Activated CD8-positive, alpha-beta memory T cell treated with anti-CD3 and anti-CD28 coated beads for 24 hours (primary cell): ENCODE data around the gene HSPA12B.
A peak's percentile ranks its signal among the peaks of the same experiment; 100 is the strongest.
"Not testable (repeated sequence)": the region's sequence is repeated elsewhere in the genome, so short reads cannot be mapped to it uniquely, and the experiment has no call there.

Experiments
- DNase-seq: peaks from one replicate; pipeline ENCODE4 v3.0.0-alpha.2; 2020

Gene HSPA12B

GRCh38 chr20:3788685-3789155 is 56.2 kb downstream of the HSPA12B start:
- no peak for DNase-seq

DNA sequence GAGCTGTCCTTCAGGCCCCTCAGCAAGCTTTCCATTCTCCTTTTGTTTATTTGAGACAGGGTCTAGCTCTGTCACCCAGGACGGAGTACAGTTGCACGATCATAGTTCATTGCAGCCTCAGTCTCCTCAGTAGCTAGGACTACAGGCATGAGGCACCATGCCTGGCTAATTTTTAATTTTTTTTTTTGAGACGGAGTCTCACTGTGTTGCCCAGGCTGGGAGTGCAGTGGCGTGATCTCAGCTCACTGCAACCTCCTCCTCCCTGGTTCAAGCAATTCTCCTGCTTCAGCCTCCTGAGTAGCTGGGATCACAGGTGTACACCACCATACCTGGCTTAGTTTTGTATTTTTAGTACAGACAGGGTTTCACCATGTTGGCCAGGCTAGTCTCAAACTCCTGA is 56.7 kb downstream of the HSPA12B start:
- not testable (repeated sequence) for DNase-seq

- DNase-seq = not testable (repeated sequence)
Observed at GRCh38 chr20:3794168-3794567, 61.7 kb downstream of the HSPA12B start.

- no peak for DNase-seq
Observed at GRCh38 chr20:3794701-3795420, 62.4 kb downstream of the HSPA12B start.

DNA sequence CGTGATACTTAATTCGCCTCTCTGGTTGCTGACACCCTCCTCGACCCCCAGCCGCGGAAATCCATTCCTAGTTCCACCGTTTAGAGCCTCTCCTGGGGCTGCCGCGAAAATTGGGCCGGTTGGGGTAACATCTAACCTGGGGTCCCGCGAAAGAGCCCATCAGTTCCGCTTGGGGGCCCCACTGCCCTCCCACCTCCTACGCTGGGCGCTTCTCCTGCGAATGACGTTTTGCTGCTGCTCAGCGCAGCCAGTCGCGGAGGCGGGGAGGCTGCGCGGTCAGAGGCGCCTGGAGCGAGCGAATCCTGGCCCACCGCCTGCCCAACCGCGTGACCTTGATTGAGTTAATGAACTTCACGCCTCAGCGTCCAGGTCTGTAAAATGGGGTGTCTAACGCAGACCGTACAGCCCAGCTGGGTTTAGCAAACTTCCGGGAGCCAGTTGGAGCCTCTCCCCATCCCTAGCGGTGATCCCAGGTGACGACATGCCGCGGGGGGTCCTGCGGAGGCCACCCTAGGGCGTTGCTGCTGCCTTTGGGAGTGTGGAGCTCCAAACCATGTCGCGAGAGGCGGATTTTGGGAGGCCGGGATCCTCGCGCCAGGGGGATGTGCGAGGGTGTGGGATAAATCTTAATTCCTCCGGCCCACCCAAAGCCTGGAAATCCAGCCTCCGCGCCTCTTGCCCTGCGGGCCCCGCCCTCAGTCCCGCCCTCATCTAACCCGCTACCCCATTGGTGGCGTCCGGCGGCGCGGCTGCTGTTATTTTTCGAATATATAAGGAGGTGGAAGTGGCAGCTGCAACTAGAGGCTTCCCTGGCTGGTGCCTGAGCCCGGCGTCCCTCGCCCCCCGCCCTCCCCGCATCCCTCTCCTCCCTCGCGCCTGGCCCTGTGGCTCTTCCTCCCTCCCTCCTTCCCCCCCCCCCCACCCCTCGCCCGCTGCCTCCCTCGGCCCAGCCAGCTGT is 63.3 kb downstream of the HSPA12B start, which contains the start of gene CDC25B:
TSS of gene CDC25B (plus strand) at position 800 of the 958 bp plus-strand sequence. CDS start 222 bp downstream, outside the sequence.
- DNase-seq = peak; percentile 94

GRCh38 chr20:3796477-3797225 is 64.2 kb downstream of the HSPA12B start:
- DNase-seq = no peak

DNA sequence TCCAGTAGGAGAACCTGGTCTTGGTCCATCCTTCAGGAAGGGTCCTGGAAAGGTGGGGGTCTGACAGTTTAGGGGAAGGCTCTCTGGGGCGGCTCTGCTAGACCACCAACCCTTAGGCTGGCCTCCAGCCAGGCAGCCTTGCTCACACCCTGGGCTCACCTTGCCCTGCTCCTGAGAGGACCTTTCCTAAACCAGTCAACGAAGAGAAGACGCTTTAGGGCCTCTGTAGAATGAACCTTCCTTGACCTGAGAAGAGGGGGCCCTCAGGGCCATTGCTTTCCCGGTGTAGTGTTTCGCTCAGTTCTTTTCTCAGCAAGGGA is 64.7 kb downstream of the HSPA12B start:
- DNase-seq = no peak

GRCh38 chr20:3797592-3798372 is 65.3 kb downstream of the HSPA12B start:
- no peak for DNase-seq

GRCh38 chr20:3798373-3798768 is 65.9 kb downstream of the HSPA12B start:
- DNase-seq = no peak

DNA sequence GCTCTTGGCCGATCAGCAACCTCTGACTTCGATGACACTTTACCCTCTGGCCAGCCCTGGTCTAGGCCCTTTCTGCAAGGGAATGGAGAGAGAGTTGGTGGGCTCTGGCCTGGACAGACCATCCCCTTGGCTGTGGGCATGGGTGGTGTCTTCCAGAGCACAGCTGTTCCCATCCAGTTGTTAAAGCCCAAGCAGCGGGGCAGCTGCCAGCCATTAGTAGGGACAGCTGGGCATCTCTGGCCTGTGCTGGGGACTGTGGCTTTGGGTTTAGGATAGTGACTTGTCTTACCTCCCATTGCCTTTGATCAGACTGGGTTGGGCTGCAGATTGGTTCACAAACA is 66.4 kb downstream of the HSPA12B start:
- DNase-seq = no peak

- DNase-seq = no peak
Observed at GRCh38 chr20:3800256-3800877, 67.9 kb downstream of the HSPA12B start.

DNA sequence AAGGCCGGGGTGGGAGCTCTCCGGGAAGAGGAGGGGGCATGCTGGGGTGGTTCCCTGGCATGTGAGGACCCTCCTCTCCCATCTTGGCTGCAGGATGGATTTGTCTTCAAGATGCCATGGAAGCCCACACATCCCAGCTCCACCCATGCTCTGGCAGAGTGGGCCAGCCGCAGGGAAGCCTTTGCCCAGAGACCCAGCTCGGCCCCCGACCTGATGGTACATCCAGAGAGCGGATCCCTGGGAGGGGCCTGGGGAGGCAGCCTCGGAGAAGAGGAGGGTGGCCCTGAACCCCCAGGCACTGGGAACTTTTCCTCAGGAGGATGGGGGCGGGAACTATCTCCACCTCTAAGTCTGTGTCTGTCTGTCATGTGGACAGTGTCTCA is 68.4 kb downstream of the HSPA12B start:
- no peak for DNase-seq

- no peak for DNase-seq
Observed at GRCh38 chr20:3801299-3801698, 68.8 kb downstream of the HSPA12B start.

- DNase-seq = no peak
Observed at GRCh38 chr20:3801846-3802245, 69.4 kb downstream of the HSPA12B start.
